OCI-LY3 (cell line): ENCODE data around the gene SENP5.
A peak's percentile ranks its signal among the peaks of the same experiment; 100 is the strongest.

Experiments used
- H2AFZ ChIP-seq: fragments of 200-600, 300-600 bp; shearing (Covaris generic); 2 replicates; pipeline ENCODE4 v1.6.0; 2014; ENCODE audit warnings: antibody characterized with exemption, low read depth, low read length
- H3K27ac ChIP-seq: fragments of 200-600, 300-600 bp; sonication (generic); 2 replicates; pipeline ENCODE4 v1.5.1; 2014; ENCODE audit warnings: mild to moderate bottlenecking, low read length, moderate library complexity, mixed read lengths
- H3K27me3 ChIP-seq: fragments of 200-600, 300-600 bp; sonication (generic); 2 replicates; pipeline ENCODE4 v1.6.1; 2014; ENCODE audit warnings: low read depth, low read length, mixed read lengths
- H3K36me3 ChIP-seq: fragments of 200-600, 300-600 bp; sonication (generic); replicated peaks from 2 replicates; pipeline ENCODE3; 2014; ENCODE audit warnings: low read depth, low read length, mixed read lengths
- H3K4me1 ChIP-seq: fragments of 300-600, 200-600 bp; sonication (generic); 2 replicates; pipeline ENCODE4 v1.6.1; 2014; ENCODE audit warnings: low read length, mixed read lengths
- H3K4me2 ChIP-seq: fragments of 200-600, 300-600 bp; sonication (generic); 2 replicates; pipeline ENCODE4 v1.6.1; 2014; ENCODE audit warnings: low read length, mixed read lengths
- H3K4me3 ChIP-seq: fragments of 300-600, 200-600 bp; sonication (generic); 2 replicates; pipeline ENCODE4 v1.5.1; 2014; ENCODE audit warnings: antibody characterized with exemption, mild to moderate bottlenecking, low read length, moderate library complexity
- H3K79me2 ChIP-seq: fragments of 300-600, 200-600 bp; shearing (Covaris generic); 2 replicates; pipeline ENCODE4 v1.6.1; 2014; ENCODE audit warnings: mild to moderate bottlenecking, low read length, mixed read lengths
- H3K9ac ChIP-seq: fragments of 300-600, 200-600 bp; shearing (Covaris generic); 2 replicates; pipeline ENCODE4 v1.6.0; 2014; ENCODE audit warnings: mild to moderate bottlenecking, low read length, moderate library complexity
- H3K9me3 ChIP-seq: fragments of 200-600, 300-600 bp; shearing (Covaris generic); 2 replicates; pipeline ENCODE4 v1.6.1; 2014; ENCODE audit warnings: low read length, mixed read lengths; ENCODE audit not compliant: insufficient read depth
- H4K20me1 ChIP-seq: fragments of 200-600, 300-600 bp; sonication (generic); 2 replicates; pipeline ENCODE4 v1.6.1; 2016; ENCODE audit warnings: low read length, mixed read lengths; ENCODE audit not compliant: insufficient read depth
- CTCF ChIP-seq: fragments of 200-600, 300-600 bp; sonication (generic); IDR thresholded peaks from 2 replicates; pipeline ENCODE4 v1.5.1; 2014; ENCODE audit warnings: antibody characterized with exemption, low read length, low read depth
- EZH2phosphoT487 ChIP-seq: fragments of 200-600 bp; shearing (Covaris generic); IDR thresholded peaks from 2 replicates; pipeline ENCODE4 v1.6.1; 2018; ENCODE audit warnings: antibody characterized with exemption, mixed run types, low read depth

SENP5 gene

GRCh38 chr3:196969660-196970546 lies 102.2 kb downstream of the SENP5 start:
- peaks cover 9% of the 10 kb centered on the region for H3K36me3 ChIP-seq
- peaks cover 12% of the 10 kb centered on the region; the same call in 1 of the 2 replicates for H3K9me3 ChIP-seq
- H2AFZ ChIP-seq = no peak overlapping the region
- no peaks in the 10 kb centered on the region for H3K79me2 ChIP-seq
- H3K27ac ChIP-seq = no peak overlapping the region
- peak overlapping the region; percentile 76 for H3K4me3 ChIP-seq
- TF ChIP-seq CTCF = peak; percentile 38
- no peak for TF ChIP-seq EZH2phosphoT487
- peak overlapping the region; percentile 67; the same call in 1 of the 2 replicates for H3K9ac ChIP-seq
- H3K4me2 ChIP-seq = peak overlapping the region; percentile 78
- peaks cover 6% of the 10 kb centered on the region; the same call in 1 of the 2 replicates for H3K4me1 ChIP-seq
- 0 out of 2 replicates have a peak, but pooled peaks cover 3% of the 10 kb centered on the region for H3K27me3 ChIP-seq
- H4K20me1 ChIP-seq = no peaks in the 10 kb centered on the region

GRCh38 chr3:196970547-196971093 lies 102.9 kb downstream of the SENP5 start:
- H3K4me3 ChIP-seq = no peak overlapping the region
- no peak overlapping the region for H2AFZ ChIP-seq
- peaks cover 9% of the 10 kb centered on the region for H3K36me3 ChIP-seq
- H3K9me3 ChIP-seq = peaks cover 5% of the 10 kb centered on the region; the same call in 1 of the 2 replicates
- H3K27me3 ChIP-seq = 0 out of 2 replicates have a peak, but pooled peaks cover 3% of the 10 kb centered on the region
- no peak overlapping the region for H3K27ac ChIP-seq
- TF ChIP-seq EZH2phosphoT487 = no peak
- no peak overlapping the region for H3K4me2 ChIP-seq
- H3K9ac ChIP-seq = no peak overlapping the region
- no peaks in the 10 kb centered on the region for H4K20me1 ChIP-seq
- peaks cover 3% of the 10 kb centered on the region; the same call in 1 of the 2 replicates for H3K4me1 ChIP-seq
- no peaks in the 10 kb centered on the region for H3K79me2 ChIP-seq

- Histone ChIP-seq H3K27ac (no peak overlapping the region), H3K9me3 (no peaks in the 10 kb centered on the region), H3K79me2 (no peaks in the 10 kb centered on the region), H4K20me1 (no peaks in the 10 kb centered on the region), H3K4me2 (no peak overlapping the region), H3K4me3 (no peak overlapping the region), H3K4me1 (peaks cover 3% of the 10 kb centered on the region; the same call in 1 of the 2 replicates), H3K9ac (no peak overlapping the region), H3K27me3 (0 out of 2 replicates have a peak, but pooled peaks cover 3% of the 10 kb centered on the region), H3K36me3 (peaks cover 4% of the 10 kb centered on the region), H2AFZ (no peak overlapping the region)
- TF ChIP-seq CTCF (no peak), EZH2phosphoT487 (no peak)
Measured at GRCh38 chr3:196971094-196971698, 103.5 kb downstream of the SENP5 start.

- H4K20me1 ChIP-seq = no peaks in the 10 kb centered on the region
- H3K9me3 ChIP-seq = no peaks in the 10 kb centered on the region
- no peaks in the 10 kb centered on the region for H3K79me2 ChIP-seq
- 0 out of 2 replicates have a peak, but pooled peaks cover 3% of the 10 kb centered on the region for H3K27me3 ChIP-seq
- H3K36me3 ChIP-seq = no peaks in the 10 kb centered on the region
- peaks cover 3% of the 10 kb centered on the region; the same call in 1 of the 2 replicates for H3K4me1 ChIP-seq
- no peak overlapping the region for H3K27ac ChIP-seq
- TF ChIP-seq CTCF (no peak), EZH2phosphoT487 (no peak)
- no peak overlapping the region for H3K4me3 ChIP-seq
- no peak overlapping the region for H3K4me2 ChIP-seq
- no peak overlapping the region for H3K9ac ChIP-seq
- H2AFZ ChIP-seq = no peak overlapping the region
Measured at GRCh38 chr3:196974661-196975060, 106.9 kb downstream of the SENP5 start.
